SU-DHL-6 (cell line): ENCODE results near the gene SLC11A2.

ENCODE experiments used
- H2AFZ ChIP-seq: fragments of 200-600 bp; sonication (generic); 2 replicates; pipeline ENCODE4 v1.6.1; 2014; ENCODE audit warnings: low read depth, mild to moderate bottlenecking, moderate library complexity, mixed read lengths, antibody characterized with exemption, low read length; ENCODE audit not compliant: severe bottlenecking
- H3F3A ChIP-seq: fragments of 200-600 bp; shearing (Covaris generic); 2 replicates; pipeline ENCODE4 v1.6.0; 2016; ENCODE audit warnings: antibody characterized with exemption, mild to moderate bottlenecking; ENCODE audit not compliant: insufficient read depth
- H3K27ac ChIP-seq: fragments of 200-600 bp; sonication (generic); 2 replicates; pipeline ENCODE4 v1.5.1; 2016; ENCODE audit warnings: low read depth, mild to moderate bottlenecking, low read length, moderate library complexity, mixed read lengths
- H3K27me3 ChIP-seq: fragments of 200-600 bp; sonication (generic), shearing (Covaris generic); 2 replicates; pipeline ENCODE4 v1.6.0; 2014; ENCODE audit warnings: mild to moderate bottlenecking, low read length
- H3K36me3 ChIP-seq: fragments of 200-600 bp; sonication (generic); 2 replicates; pipeline ENCODE4 v1.6.1; 2014; ENCODE audit warnings: mild to moderate bottlenecking, low read length, mixed read lengths
- H3K4me2 ChIP-seq: fragments of 300-600, 200-600 bp; shearing (Covaris generic), sonication (generic); 2 replicates; pipeline ENCODE4 v1.6.0; 2014; ENCODE audit warnings: low read length, low read depth, mild to moderate bottlenecking; ENCODE audit not compliant: poor library complexity, severe bottlenecking
- H3K4me3 ChIP-seq: fragments of 200-600 bp; sonication (generic); 2 replicates; pipeline ENCODE4 v1.5.1; 2014; ENCODE audit warnings: antibody characterized with exemption, low read length, mild to moderate bottlenecking, mixed read lengths; ENCODE audit not compliant: insufficient read depth, poor library complexity, severe bottlenecking
- H3K79me2 ChIP-seq: fragments of 200-600 bp; sonication (generic); 2 replicates; pipeline ENCODE4 v1.6.1; 2014; ENCODE audit warnings: mild to moderate bottlenecking, low read length, moderate library complexity; ENCODE audit not compliant: insufficient read depth
- H3K9ac ChIP-seq: fragments of 200-600 bp; sonication (generic); 2 replicates; pipeline ENCODE4 v1.7.0; 2014; ENCODE audit warnings: mild to moderate bottlenecking, low read length
- H3K9me2 ChIP-seq: fragments of 200-600 bp; sonication (generic); replicated peaks from 2 replicates; pipeline ENCODE4 v1.6.1; 2014; ENCODE audit warnings: low read length; ENCODE audit not compliant: insufficient read depth
- H3K9me3 ChIP-seq: fragments of 200-600 bp; sonication (generic); 2 replicates; pipeline ENCODE4 v1.6.1; 2014; ENCODE audit warnings: low read length, mixed read lengths; ENCODE audit not compliant: insufficient read depth
- H4K20me1 ChIP-seq: fragments of 200-600 bp; sonication (generic); 2 replicates; pipeline ENCODE4 v1.6.1; 2014; ENCODE audit warnings: low read depth, mild to moderate bottlenecking, antibody characterized with exemption, low read length, moderate library complexity, mixed read lengths
- CTCF ChIP-seq: fragments of 200-600 bp; sonication (generic); IDR thresholded peaks from one replicate; pipeline ENCODE4 v1.5.1; 2017; ENCODE audit warnings: antibody characterized with exemption, mild to moderate bottlenecking, low read length, moderate library complexity; ENCODE audit not compliant: insufficient read depth, poor library complexity, severe bottlenecking
- EZH2phosphoT487 ChIP-seq: fragments of 200-600 bp; sonication (generic), shearing (Covaris generic); conservative IDR thresholded peaks from 2 replicates; pipeline ENCODE4 v1.6.1; 2018; ENCODE audit warnings: mild to moderate bottlenecking, antibody characterized with exemption, low read length, moderate library complexity, mixed read lengths

Gene SLC11A2

GRCh38 chr12:50988871-50989270 lies 37.3 kb downstream of the SLC11A2 start:
- Histone ChIP-seq H3K79me2 (no peaks in the 10 kb centered on the region), H3F3A (0 out of 2 replicates have a peak, but pooled peaks cover 5% of the 10 kb centered on the region), H2AFZ (no peak overlapping the region), H3K9me3 (no peaks in the 10 kb centered on the region), H3K4me3 (no peak overlapping the region), H3K27me3 (no peaks in the 10 kb centered on the region), H3K4me2 (no peak overlapping the region), H3K9me2 (no peaks in the 10 kb centered on the region), H3K9ac (no peak overlapping the region), H4K20me1 (no peaks in the 10 kb centered on the region), H3K27ac (no peak overlapping the region), H3K36me3 (peaks cover 4% of the 10 kb centered on the region; the same call in 1 of the 2 replicates)
- TF ChIP-seq EZH2phosphoT487 (no peak), CTCF (no peak)

- Histone ChIP-seq H4K20me1 (no peaks in the 10 kb centered on the region), H3K27me3 (no peaks in the 10 kb centered on the region), H3K4me3 (no peak overlapping the region), H2AFZ (no peak overlapping the region), H3K9ac (no peak overlapping the region), H3F3A (0 out of 2 replicates have a peak, but pooled peaks cover 5% of the 10 kb centered on the region), H3K9me2 (no peaks in the 10 kb centered on the region), H3K36me3 (peaks cover 4% of the 10 kb centered on the region; the same call in 1 of the 2 replicates), H3K4me2 (no peak overlapping the region), H3K9me3 (no peaks in the 10 kb centered on the region), H3K79me2 (no peaks in the 10 kb centered on the region), H3K27ac (no peak overlapping the region)
- TF ChIP-seq CTCF (no peak), EZH2phosphoT487 (no peak)
These were observed 38.1 kb downstream of the SLC11A2 start for GRCh38 chr12:50988051-50988450.

- Histone ChIP-seq H3K9me3 (no peaks in the 10 kb centered on the region), H3K9ac (no peak overlapping the region), H3K79me2 (no peaks in the 10 kb centered on the region), H3K4me2 (no peak overlapping the region), H3K27me3 (no peaks in the 10 kb centered on the region), H2AFZ (no peak overlapping the region), H3K4me3 (no peak overlapping the region), H3F3A (0 out of 2 replicates have a peak, but pooled peaks cover 5% of the 10 kb centered on the region), H3K36me3 (peaks cover 4% of the 10 kb centered on the region; the same call in 1 of the 2 replicates), H3K27ac (no peak overlapping the region), H4K20me1 (no peaks in the 10 kb centered on the region), H3K9me2 (no peaks in the 10 kb centered on the region)
- TF ChIP-seq EZH2phosphoT487 = no peak
- peak; percentile 53 for TF ChIP-seq CTCF
These were observed 39.0 kb downstream of the SLC11A2 start for GRCh38 chr12:50986966-50987737.
